Neural crest cell (in vitro differentiated cells): ENCODE results near the gene SCRT2. TPM values are rescaled to one million over a fixed set of nuclear protein-coding genes. Genes with fewer than 3 reads are reported as not detected.

Experiments used
- DNase-seq: peaks from one replicate; pipeline ENCODE4 v3.0.0; 2021; ENCODE audit warnings: low read depth, mixed read lengths, low spot score
- H3K27ac Mint-ChIP-seq: one replicate; pipeline ENCODE4 v1.8.0; 2021; ENCODE audit warnings: mild to moderate bottlenecking, mixed read lengths; ENCODE audit not compliant: unreplicated experiment
- H3K27me3 Mint-ChIP-seq: 2 replicates; pipeline ENCODE4 v1.8.0; 2021; ENCODE audit warnings: low read depth, mild to moderate bottlenecking, mixed read lengths
- H3K36me3 Mint-ChIP-seq: 2 replicates; pipeline ENCODE4 v1.8.0; 2021; ENCODE audit warnings: low read depth, mild to moderate bottlenecking, mixed read lengths
- H3K4me1 Mint-ChIP-seq: 2 replicates; pipeline ENCODE4 v1.8.0; 2021; ENCODE audit warnings: mixed read lengths
- H3K4me3 Mint-ChIP-seq: one replicate; pipeline ENCODE4 v1.8.0; 2021; ENCODE audit warnings: mild to moderate bottlenecking, mixed read lengths
- H3K9me3 Mint-ChIP-seq: 2 replicates; pipeline ENCODE4 v1.8.0; 2021; ENCODE audit warnings: mixed read lengths
- CTCF ChIP-seq: fragments of 200-600 bp; sonication (generic); conservative IDR thresholded peaks from 2 replicates; pipeline ENCODE4 v1.5.0; 2021; ENCODE audit warnings: antibody characterized with exemption, mild to moderate bottlenecking
- total RNA-seq: library from RNA; stranded (reverse); gene quantifications from 2 replicates; pipeline ENCODE4 v1.2.1, GENCODE V29; 2021

The SCRT2 gene
- total RNA-seq, 1 donor from 2014 or later, result 3.7 TPM

- Mint-ChIP-seq H3K36me3 (no peaks in the 10 kb centered on the region), H3K4me1 (peaks cover 3% of the 10 kb centered on the region), H3K27me3 (peaks cover 61% of the 10 kb centered on the region), H3K27ac (no peak overlapping the region), H3K4me3 (no peak overlapping the region), H3K9me3 (no peaks in the 10 kb centered on the region)
- DNase-seq, result no peak
- TF ChIP-seq CTCF, result no peak
Measured at GRCh38 chr20:662277-663192, 13.1 kb downstream of the SCRT2 start.

GRCh38 chr20:661474-662270 lies 13.9 kb downstream of the SCRT2 start:
- Mint-ChIP-seq H3K4me1 (no peaks in the 10 kb centered on the region), H3K27me3 (peaks cover 60% of the 10 kb centered on the region), H3K27ac (no peak overlapping the region), H3K4me3 (no peak overlapping the region), H3K36me3 (no peaks in the 10 kb centered on the region), H3K9me3 (no peaks in the 10 kb centered on the region)
- DNase-seq, result no peak
- TF ChIP-seq CTCF, result no peak

- H3K27ac Mint-ChIP-seq, result no peak overlapping the region
- no peak for DNase-seq
Measured at GRCh38 chr20:658731-659291, 16.8 kb downstream of the SCRT2 start.

GRCh38 chr20:658202-658601 lies 17.4 kb downstream of the SCRT2 start:
- no peak for DNase-seq

More at GRCh38 chr20:658731-659291, 16.8 kb downstream of the SCRT2 start:
- Mint-ChIP-seq H3K4me1 (no peaks in the 10 kb centered on the region), H3K36me3 (no peaks in the 10 kb centered on the region), H3K4me3 (no peak overlapping the region), H3K9me3 (no peaks in the 10 kb centered on the region), H3K27me3 (peaks cover 59% of the 10 kb centered on the region)
- no peak for TF ChIP-seq CTCF

More at GRCh38 chr20:658202-658601, 17.4 kb downstream of the SCRT2 start:
- peaks cover 4% of the 10 kb centered on the region for H3K4me1 Mint-ChIP-seq
- no peaks in the 10 kb centered on the region for H3K9me3 Mint-ChIP-seq
- no peak overlapping the region for H3K4me3 Mint-ChIP-seq
- no peak overlapping the region for H3K27ac Mint-ChIP-seq
- no peaks in the 10 kb centered on the region for H3K36me3 Mint-ChIP-seq
- H3K27me3 Mint-ChIP-seq, result peaks cover 59% of the 10 kb centered on the region
- no peak for TF ChIP-seq CTCF
